NCI-H82 (cell line): Measurements from ENCODE around the gene INSYN2A.

Experiments
- DNase-seq: peaks from one replicate; lab custom pipeline; 2025; lab: John Stamatoyannopoulos, UW

The INSYN2A gene

GRCh38 chr10:127195041-127195506 lies 1.3 kb downstream of the INSYN2A start:
- DNase-seq = peak; percentile 61

GRCh38 chr10:127194599-127194998 lies 1.8 kb downstream of the INSYN2A start:
- DNase-seq = peak; percentile 32

GRCh38 chr10:127194111-127194510 lies 2.3 kb downstream of the INSYN2A start:
- no peak for DNase-seq

GRCh38 chr10:127193125-127193524 lies 3.3 kb downstream of the INSYN2A start:
- no peak for DNase-seq

GRCh38 chr10:127190427-127190826 lies 6.0 kb downstream of the INSYN2A start:
- DNase-seq = no peak

- DNase-seq = no peak
These were observed 7.2 kb downstream of the INSYN2A start for GRCh38 chr10:127189226-127189625.

GRCh38 chr10:127186813-127187212 lies 9.6 kb downstream of the INSYN2A start:
- no peak for DNase-seq

- no peak for DNase-seq
These were observed 11.8 kb downstream of the INSYN2A start for GRCh38 chr10:127184582-127184981.

GRCh38 chr10:127182161-127182560 lies 14.2 kb downstream of the INSYN2A start:
- no peak for DNase-seq

GRCh38 chr10:127179612-127180250 lies 16.7 kb downstream of the INSYN2A start:
- no peak for DNase-seq

- no peak for DNase-seq
These were observed 19.7 kb downstream of the INSYN2A start for GRCh38 chr10:127176649-127177048.

- no peak for DNase-seq
These were observed 20.9 kb downstream of the INSYN2A start for GRCh38 chr10:127175357-127176110.

- no peak for DNase-seq
These were observed 21.5 kb downstream of the INSYN2A start for GRCh38 chr10:127174866-127175265.

- DNase-seq = no peak
These were observed 28.1 kb downstream of the INSYN2A start for GRCh38 chr10:127168261-127168660.

GRCh38 chr10:127162841-127163240 lies 33.5 kb downstream of the INSYN2A start:
- no peak for DNase-seq

- DNase-seq = peak; percentile 55
These were observed 34.9 kb downstream of the INSYN2A start for GRCh38 chr10:127161482-127161881.

- DNase-seq = no peak
These were observed 36.6 kb downstream of the INSYN2A start for GRCh38 chr10:127159648-127160245.

GRCh38 chr10:127158662-127159061 lies 37.7 kb downstream of the INSYN2A start:
- no peak for DNase-seq

GRCh38 chr10:127157506-127158200 lies 38.7 kb downstream of the INSYN2A start:
- DNase-seq = peak; percentile 73

GRCh38 chr10:127157089-127157488 lies 39.3 kb downstream of the INSYN2A start:
- no peak for DNase-seq

GRCh38 chr10:127154831-127155620 lies 41.4 kb downstream of the INSYN2A start:
- no peak for DNase-seq

GRCh38 chr10:127153181-127153580 lies 43.2 kb downstream of the INSYN2A start:
- no peak for DNase-seq
